ENCODE data around the gene TMEM258. TPM values are rescaled to one million over a fixed set of nuclear protein-coding genes. Genes with fewer than 3 reads are reported as not detected.

Gene TMEM258
- total and polyA plus RNA-seq, 2 of the 4 experiments (the other 2 are of a cell fraction), result 107 to 280 TPM

- no TSS peak for BruUV-seq (replicated peaks)
- Histone ChIP-seq H3K23ac (ENCODE audit: low read depth, low read length) (peak overlapping the region; percentile 95), H2BK120ac (ENCODE audit: low read depth, low read length) (peak overlapping the region; percentile 56), H4K5ac (ENCODE audit: low read depth, low read length) (peak overlapping the region; percentile 57), H3K14ac (replicated peaks; ENCODE audit: low read depth, low read length) (peak overlapping the region; percentile 96), H2BK15ac (ENCODE audit: low read depth, low read length) (peak overlapping the region; percentile 62; the same call in 2 of the 3 replicates), H4K8ac (ENCODE audit: low read depth in 2 of 2, low read length in 2 of 2) (peak overlapping the region; percentile 79 to 99), H4K91ac (ENCODE audit: insufficient read depth, low read depth, low read length) (peak overlapping the region; percentile 85), H2AFZ (replicated peaks; ENCODE audit: low read length, poor library complexity) (peak overlapping the region; percentile 95), H3K4me1 (ENCODE audit: control insufficient read depth, insufficient read depth, low read length) (peaks cover 11% of the 10 kb centered on the region; the same call in 1 of the 2 replicates), H3K27me3 (ENCODE audit: control insufficient read depth, insufficient read depth, low read length) (no peaks in the 10 kb centered on the region), H3K9ac (ENCODE audit: low read depth, low read length) (peak overlapping the region; percentile 59), H3K9me3 (ENCODE audit: control insufficient read depth, insufficient read depth, low read length) (no peaks in the 10 kb centered on the region), H2BK5ac (ENCODE audit: low read depth, low read length, poor library complexity, severe bottlenecking) (peak overlapping the region; percentile 2), H3K56ac (ENCODE audit: extremely low read depth, insufficient read depth, low read length) (peak overlapping the region; percentile 61), H3K79me1 (ENCODE audit: low read depth in 1 of 2, low read length in 2 of 2) (peaks cover 19 to 49% of the 10 kb centered on the region in 2 experiments), H2BK20ac (ENCODE audit: low read depth, low read length) (peak overlapping the region; percentile 41; the same call in 1 of the 2 replicates), H3K18ac (ENCODE audit: low read depth, low read length) (peak overlapping the region; percentile 27; the same call in 1 of the 2 replicates), H2AK5ac (ENCODE audit: low read depth, low read length) (peak overlapping the region; percentile 99), H3K4ac (ENCODE audit: low read depth, low read length) (peak overlapping the region; percentile 90), H3K9me1 (ENCODE audit: insufficient read depth, low read length) (peaks cover 16% of the 10 kb centered on the region), H4K20me1 (ENCODE audit: insufficient read depth, low read length) (peaks cover 23% of the 10 kb centered on the region; the same call in 1 of the 2 replicates), H3K4me2 (ENCODE audit: low read depth, low read length) (peak overlapping the region; percentile 77), H3K27ac (ENCODE audit: insufficient read depth, low read length) (peak overlapping the region; percentile 50), H3K36me3 (ENCODE audit: control insufficient read depth, insufficient read depth, low read length) (no peaks in the 10 kb centered on the region), H3K4me3 (ENCODE audit: insufficient read depth, low read depth, low read length) (peak overlapping the region; percentile 72), H2AK9ac (replicated peaks; ENCODE audit: low read depth, low read length, poor library complexity) (peak overlapping the region; percentile 77)
- ChIA-PET POLR2A (ENCODE audit: unreplicated experiment) (no interaction called here), CTCF (interaction anchor here (1.0 kb wide), 1 partner anchor 57 kb away, joined by 3 read pairs; no protein-coding TSS in a partner anchor)
- intact Hi-C loops (cut with micrococcal nuclease) (loop anchor here (2.0 kb wide), 1 partner anchor 30 kb away; no protein-coding TSS in a partner anchor), in situ Hi-C loops (cut with MboI; ENCODE audit: low sequenced_read_pairs) (no loop called here), dilution Hi-C loops (cut with HindIII; ENCODE audit: low sequenced_read_pairs, unreplicated experiment) (no loop called here)
- TF ChIP-seq USF2 (IDR thresholded peaks at IDR 0.05; ENCODE audit: low read depth, low read length), result no peak
- TF ChIP-seq POLR2A (IDR thresholded peaks at IDR 0.05; ENCODE audit: low read depth, low read length), result no peak
- TF ChIP-seq MAZ (IDR thresholded peaks at IDR 0.05; ENCODE audit: borderline replicate concordance, low read depth, low read length), result no peak
- TF ChIP-seq BHLHE40 (IDR thresholded peaks at IDR 0.05; ENCODE audit: low read depth, low read length), result no peak
- TF ChIP-seq CEBPB (IDR thresholded peaks at IDR 0.05; ENCODE audit: low read depth, low read length), result no peak
- TF ChIP-seq RFX5 (IDR thresholded peaks at IDR 0.05; ENCODE audit: low read depth, low read length), result no peak
- TF ChIP-seq FOS (IDR thresholded peaks at IDR 0.05; ENCODE audit: low read depth, low read length), result no peak
- TF ChIP-seq NFE2L2 (IDR thresholded peaks at IDR 0.05; ENCODE audit: low read depth, low read length), result no peak
- TF ChIP-seq ELK1 (IDR thresholded peaks at IDR 0.05; ENCODE audit: borderline replicate concordance, low read depth, low read length), result no peak
- 39% methylated on average over 9 of the region's 23 CpGs; no CpG with 5 or more reads in 1 of the 2 experiments for WGBS, 2 experiments (ENCODE audit: extremely low coverage in 2 of 2, insufficient read length in 1 of 2)
- DNase-seq (no peak), ATAC-seq (ENCODE audit: low read depth) (no peak)
Observed at GRCh38 chr11:61826930-61827570, 34.7 kb upstream of the TMEM258 start.

All from IMR-90 (cell line).